Brain microvascular endothelial cell (primary cell): Measurements from ENCODE around the gene ADGRE3.

Source experiments
- DNase-seq: peaks from one replicate; pipeline ENCODE4 v3.0.0-alpha.2; 2020
- H3K27ac ChIP-seq: fragments of 250-450 bp; sonication (Bioruptor Pico); 2 replicates; pipeline ENCODE4 v1.5.1; 2020; ENCODE audit warnings: mild to moderate bottlenecking, moderate library complexity
- H3K27me3 ChIP-seq: fragments of 250-450 bp; sonication (Bioruptor Pico); replicated peaks from 2 replicates; pipeline ENCODE4 v1.5.1; 2020; ENCODE audit warnings: mild to moderate bottlenecking
- H3K36me3 ChIP-seq: fragments of 250-450 bp; sonication (Bioruptor Pico); replicated peaks from 2 replicates; pipeline ENCODE4 v1.5.1; 2020; ENCODE audit warnings: mild to moderate bottlenecking
- H3K4me3 ChIP-seq: 2 replicates; pipeline ENCODE4 v1.5.1; 2011; ENCODE audit warnings: low read depth, mild to moderate bottlenecking, control low read depth, low read length, moderate library complexity
- CTCF ChIP-seq: IDR thresholded peaks from 2 replicates; pipeline ENCODE4 v1.5.1; 2011; ENCODE audit warnings: low read depth, mild to moderate bottlenecking, moderate library complexity, low read length, control low read depth, inconsistent platforms; ENCODE audit errors: missing control alignments
- in situ Hi-C: cut with HindIII; loops from 2 replicates; pipeline ENCODE4 v1.10.0; 2017; ENCODE audit warnings: low sequenced_read_pairs, low pct_ligation_motif_present

ADGRE3 gene

GRCh38 chr19:14674764-14675163, at the start of gene ADGRE3:
TSS of gene ADGRE3 (minus strand) at chr19:14674844. CDS start at chr19:14674770, 74 bp downstream.
- no peak for DNase-seq
- no peaks in the 10 kb centered on the region for H3K36me3 ChIP-seq
- H3K27ac ChIP-seq = no peak within 1 kb of the TSS
- TF ChIP-seq CTCF = no peak
- in situ Hi-C loops = no loop called here
- H3K27me3 ChIP-seq = no peaks in the 10 kb centered on the region
- H3K4me3 ChIP-seq = no peak within 1 kb of the TSS

- TF ChIP-seq CTCF = no peak
- Histone ChIP-seq H3K36me3 (peaks cover 25% of the 10 kb centered on the region), H3K27ac (no peak overlapping the region), H3K4me3 (no peak overlapping the region), H3K27me3 (no peaks in the 10 kb centered on the region)
- in situ Hi-C loops = no loop called here
- no peak for DNase-seq
These were observed 47.5 kb upstream of the ADGRE3 start for GRCh38 chr19:14722127-14722526.

- in situ Hi-C loops = no loop called here
- Histone ChIP-seq H3K4me3 (no peak overlapping the region), H3K36me3 (peaks cover 40% of the 10 kb centered on the region), H3K27ac (no peak overlapping the region), H3K27me3 (no peaks in the 10 kb centered on the region)
- DNase-seq = no peak
- no peak for TF ChIP-seq CTCF
These were observed 44.5 kb upstream of the ADGRE3 start for GRCh38 chr19:14719162-14719561.

- H3K4me3 ChIP-seq = no peak overlapping the region
- H3K27me3 ChIP-seq = no peaks in the 10 kb centered on the region
- in situ Hi-C loops = no loop called here
- H3K27ac ChIP-seq = no peak overlapping the region
- DNase-seq = no peak
- TF ChIP-seq CTCF = no peak
- peaks cover 40% of the 10 kb centered on the region for H3K36me3 ChIP-seq
These were observed 44.0 kb upstream of the ADGRE3 start for GRCh38 chr19:14718522-14719116.

GRCh38 chr19:14715841-14716240, 41.2 kb upstream of the ADGRE3 start:
- DNase-seq = no peak
- no peak overlapping the region for H3K4me3 ChIP-seq
- in situ Hi-C loops = no loop called here
- no peak for TF ChIP-seq CTCF
- H3K36me3 ChIP-seq = peaks cover 44% of the 10 kb centered on the region
- no peaks in the 10 kb centered on the region for H3K27me3 ChIP-seq
- H3K27ac ChIP-seq = no peak overlapping the region

- no peak for TF ChIP-seq CTCF
- Histone ChIP-seq H3K36me3 (peaks cover 55% of the 10 kb centered on the region), H3K27ac (no peak overlapping the region), H3K4me3 (no peak overlapping the region), H3K27me3 (no peaks in the 10 kb centered on the region)
- DNase-seq = no peak
- in situ Hi-C loops = no loop called here
These were observed 29.8 kb upstream of the ADGRE3 start for GRCh38 chr19:14704450-14704849.
